Endodermal cell (in vitro differentiated cells): ENCODE results near the gene MAML1. TPM values are rescaled to one million over a fixed set of nuclear protein-coding genes. Genes with fewer than 3 reads are reported as not detected.
A peak's percentile ranks its signal among the peaks of the same experiment; 100 is the strongest.

ENCODE experiments used
- DNase-seq: peaks from one replicate; pipeline ENCODE4 v3.0.0-alpha.2; 2017
- H3K27ac ChIP-seq: 2 replicates; pipeline ENCODE4 v1.5.1; 2013; ENCODE audit warnings: mild to moderate bottlenecking, low read depth, low read length, moderate library complexity
- H3K27me3 ChIP-seq: 2 replicates; pipeline ENCODE4 v1.6.1; 2013; ENCODE audit warnings: mild to moderate bottlenecking, low read length, moderate library complexity; ENCODE audit not compliant: insufficient read depth, control insufficient read depth, poor library complexity, severe bottlenecking
- H3K36me3 ChIP-seq: 2 replicates; pipeline ENCODE4 v1.7.0; 2013; ENCODE audit warnings: mild to moderate bottlenecking, low read length, moderate library complexity; ENCODE audit not compliant: control insufficient read depth, insufficient read depth
- H3K4me1 ChIP-seq: one replicate; pipeline ENCODE4 v1.7.0; 2013; ENCODE audit warnings: low read length; ENCODE audit not compliant: control insufficient read depth, insufficient read depth
- H3K4me3 ChIP-seq: 2 replicates; pipeline ENCODE4 v1.5.1; 2013; ENCODE audit warnings: mild to moderate bottlenecking, low read length, moderate library complexity
- H3K9ac ChIP-seq: 2 replicates; pipeline ENCODE4 v1.6.1; 2013; ENCODE audit warnings: mild to moderate bottlenecking, low read length, moderate library complexity; ENCODE audit not compliant: poor library complexity, severe bottlenecking; ENCODE audit errors: extremely low read depth
- H3K9me3 ChIP-seq: 2 replicates; pipeline ENCODE4 v1.6.1; 2013; ENCODE audit warnings: mild to moderate bottlenecking, low read length, moderate library complexity; ENCODE audit not compliant: control insufficient read depth
- H3K27ac Mint-ChIP-seq: 2 replicates; pipeline ENCODE4 v1.8.0; 2020; ENCODE audit warnings: mixed read lengths
- H3K27me3 Mint-ChIP-seq: 2 replicates; pipeline ENCODE4 v1.8.0; 2021; ENCODE audit warnings: mild to moderate bottlenecking, mixed read lengths; ENCODE audit not compliant: insufficient read depth
- H3K36me3 Mint-ChIP-seq: 2 replicates; pipeline ENCODE4 v1.8.0; 2020; ENCODE audit warnings: low read depth, mixed read lengths
- H3K4me1 Mint-ChIP-seq: 2 replicates; pipeline ENCODE4 v1.8.0; 2020; ENCODE audit warnings: mixed read lengths
- H3K4me3 Mint-ChIP-seq: 2 replicates; pipeline ENCODE4 v1.8.0; 2020; ENCODE audit warnings: mild to moderate bottlenecking, moderate library complexity, mixed read lengths
- H3K9me3 Mint-ChIP-seq: 2 replicates; pipeline ENCODE4 v1.8.0; 2020; ENCODE audit warnings: mild to moderate bottlenecking, mixed read lengths
- WGBS, 2 experiments: methylation state at CpG; one replicate each; pipeline versions ENCODE4 v1.1.5 to v1.1.7; 2013; ENCODE audit warnings: missing lambda C conversion rate in 2 of 2, mixed read lengths in 1 of 2; ENCODE audit not compliant: insufficient coverage in 1 of 2, insufficient read length in 1 of 2; 5-methylcytosine and 5-hydroxymethylcytosine counted together
- total RNA-seq, 2 donors: library from RNA; stranded (reverse); fragmentation: NEBNext Ultra II Directional in 1 of 2; extraction: Animal tissue kit (Norgen Biotek cat#: 25700) in 1 of 2; gene quantifications; 2 replicates in 1 of 2; 3 replicates in 1 of 2; pipeline ENCODE4 v1.2.1, GENCODE V29; 2021
- TF ChIP-seq, protein P1 (sequence below): fragments of 200-600 bp; sonication (generic); conservative IDR thresholded peaks from 2 replicates; pipeline ENCODE4 v1.5.0; 2021; ENCODE audit warnings: antibody characterized with exemption, mild to moderate bottlenecking

Gene MAML1
- total RNA-seq, 2 donors from 2014 or later = 38.9 to 41.4 TPM

DNA sequence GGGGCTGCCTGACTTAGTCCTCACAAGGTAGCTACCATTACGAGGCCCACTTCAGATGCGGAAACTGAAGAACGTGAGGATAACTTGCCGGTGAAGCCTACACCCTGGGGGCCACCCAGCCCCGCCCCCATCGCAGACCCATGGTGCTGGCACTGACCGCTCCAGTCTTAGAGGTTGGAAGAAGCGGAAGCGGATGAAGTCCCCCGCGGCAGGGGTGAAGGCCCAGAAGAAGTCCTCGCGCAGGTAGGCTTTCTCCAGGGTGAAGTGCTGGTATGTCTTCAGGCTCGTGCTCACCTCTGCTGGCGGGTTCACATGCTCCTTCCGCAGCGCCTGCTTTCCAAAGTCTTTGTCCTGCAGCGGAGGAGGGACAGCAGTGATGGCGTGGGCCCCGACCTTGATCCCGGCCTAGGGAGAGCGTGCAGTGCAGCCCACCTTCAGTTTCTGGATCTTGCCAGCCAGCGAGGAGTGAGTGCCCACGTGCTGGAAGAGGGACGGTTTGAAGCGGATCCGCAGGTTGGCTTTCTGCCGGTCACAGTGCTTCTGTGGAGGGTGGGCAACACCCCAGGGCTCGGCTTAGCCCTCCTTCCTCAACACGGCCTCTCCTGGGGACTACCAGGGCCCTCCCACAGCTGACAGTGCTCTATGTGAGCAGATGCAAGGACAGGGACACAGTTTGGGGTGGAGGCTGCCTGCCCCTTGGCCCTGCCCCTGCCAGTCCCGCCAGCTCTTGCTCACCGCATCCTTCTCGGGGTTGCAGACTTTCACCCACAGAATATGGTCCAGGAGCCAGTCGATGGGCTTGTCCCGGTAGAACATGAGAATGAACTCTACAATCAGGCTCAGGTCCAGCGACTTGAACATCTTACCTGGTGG is 66.4 kb downstream of the MAML1 start:
- H3K27ac Mint-ChIP-seq = no peak overlapping the region
- Histone ChIP-seq H3K4me3 (no peak overlapping the region), H3K9ac (no peak overlapping the region)

DNA sequence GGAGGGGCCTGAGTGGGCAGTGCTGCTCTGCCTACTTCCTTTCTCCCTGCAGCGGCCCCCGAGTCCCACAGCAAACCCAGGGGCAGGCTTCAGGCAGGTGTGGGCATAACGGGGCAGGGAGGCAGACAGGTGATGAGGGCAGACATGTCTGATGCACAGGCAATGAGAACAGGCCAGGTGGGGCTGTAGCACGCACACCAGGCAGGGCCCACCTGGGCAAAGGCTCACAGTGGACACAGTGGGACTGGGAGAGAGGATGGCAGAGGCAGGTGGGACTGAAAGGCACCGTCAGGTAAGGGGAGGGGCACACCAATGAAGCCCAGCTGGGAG is 67.0 kb downstream of the MAML1 start:
- Histone ChIP-seq H3K27me3 (no peaks in the 10 kb centered on the region), H3K4me3 (no peak overlapping the region), H3K9me3 (no peaks in the 10 kb centered on the region), H3K4me1 (peaks cover 5% of the 10 kb centered on the region), H3K9ac (no peak overlapping the region), H3K36me3 (peaks cover 47% of the 10 kb centered on the region), H3K27ac (no peak overlapping the region)
- TF ChIP-seq, protein P1, sequence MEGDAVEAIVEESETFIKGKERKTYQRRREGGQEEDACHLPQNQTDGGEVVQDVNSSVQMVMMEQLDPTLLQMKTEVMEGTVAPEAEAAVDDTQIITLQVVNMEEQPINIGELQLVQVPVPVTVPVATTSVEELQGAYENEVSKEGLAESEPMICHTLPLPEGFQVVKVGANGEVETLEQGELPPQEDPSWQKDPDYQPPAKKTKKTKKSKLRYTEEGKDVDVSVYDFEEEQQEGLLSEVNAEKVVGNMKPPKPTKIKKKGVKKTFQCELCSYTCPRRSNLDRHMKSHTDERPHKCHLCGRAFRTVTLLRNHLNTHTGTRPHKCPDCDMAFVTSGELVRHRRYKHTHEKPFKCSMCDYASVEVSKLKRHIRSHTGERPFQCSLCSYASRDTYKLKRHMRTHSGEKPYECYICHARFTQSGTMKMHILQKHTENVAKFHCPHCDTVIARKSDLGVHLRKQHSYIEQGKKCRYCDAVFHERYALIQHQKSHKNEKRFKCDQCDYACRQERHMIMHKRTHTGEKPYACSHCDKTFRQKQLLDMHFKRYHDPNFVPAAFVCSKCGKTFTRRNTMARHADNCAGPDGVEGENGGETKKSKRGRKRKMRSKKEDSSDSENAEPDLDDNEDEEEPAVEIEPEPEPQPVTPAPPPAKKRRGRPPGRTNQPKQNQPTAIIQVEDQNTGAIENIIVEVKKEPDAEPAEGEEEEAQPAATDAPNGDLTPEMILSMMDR = no peak
- Mint-ChIP-seq H3K4me1 (peaks cover 9% of the 10 kb centered on the region), H3K27me3 (no peaks in the 10 kb centered on the region), H3K36me3 (peaks cover 27% of the 10 kb centered on the region), H3K9me3 (no peaks in the 10 kb centered on the region), H3K4me3 (no peak overlapping the region), H3K27ac (no peak overlapping the region)
- WGBS, 2 experiments = 92 to 96% methylated on average over 3 to 5 of the region's 5 CpGs
- no peak for DNase-seq

More for the DNA sequence above, 66.4 kb downstream of the MAML1 start:
- Mint-ChIP-seq H3K4me1 (peaks cover 7% of the 10 kb centered on the region), H3K4me3 (no peak overlapping the region), H3K27me3 (no peaks in the 10 kb centered on the region), H3K9me3 (no peaks in the 10 kb centered on the region), H3K36me3 (peaks cover 27% of the 10 kb centered on the region)
- 95% methylated on average over 33 to 36 of the region's 36 CpGs for WGBS, 2 experiments
- no peaks in the 10 kb centered on the region for H3K27me3 ChIP-seq
- peaks cover 5% of the 10 kb centered on the region for H3K4me1 ChIP-seq
- no peak overlapping the region for H3K27ac ChIP-seq
- peak; percentile 38 for DNase-seq
- no peaks in the 10 kb centered on the region for H3K9me3 ChIP-seq
- H3K36me3 ChIP-seq = peaks cover 47% of the 10 kb centered on the region
- TF ChIP-seq, protein P1 = no peak

DNA sequence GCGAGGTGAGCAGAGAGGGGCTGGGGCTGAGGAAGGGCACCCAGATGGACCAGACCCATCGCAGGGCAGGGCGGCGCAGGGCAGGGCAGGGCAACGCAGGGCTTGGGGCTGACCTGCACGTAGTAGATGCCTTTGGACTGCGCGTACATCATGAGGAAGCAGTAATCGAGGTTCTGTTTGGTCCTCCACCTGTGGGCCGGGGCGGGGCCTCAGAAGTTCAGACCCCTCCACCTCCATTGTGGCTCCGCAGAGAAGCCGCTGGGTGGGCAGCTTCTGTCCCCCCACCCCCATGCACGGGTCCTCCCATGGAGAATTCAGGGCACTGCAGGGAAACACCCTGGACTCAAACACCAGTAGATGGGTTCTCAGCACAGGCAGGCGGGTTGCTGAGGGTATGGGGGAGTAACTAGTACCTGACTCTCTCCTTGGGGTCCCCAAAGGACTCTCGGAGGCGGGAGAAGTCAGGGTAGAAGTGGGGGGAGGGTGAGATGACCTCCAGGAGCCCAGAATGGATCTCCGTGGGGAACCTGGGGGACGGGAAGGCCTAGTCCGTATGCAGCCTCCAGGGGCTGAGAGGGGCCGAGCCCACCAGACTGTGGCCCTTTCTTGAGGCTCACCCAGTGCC is 67.6 kb downstream of the MAML1 start:
- H3K9me3 Mint-ChIP-seq = no peaks in the 10 kb centered on the region
- no peaks in the 10 kb centered on the region for H3K27me3 Mint-ChIP-seq
- TF ChIP-seq, protein P1 = no peak

More for the DNA sequence above, 67.6 kb downstream of the MAML1 start:
- no peak overlapping the region for H3K27ac ChIP-seq
- H3K27ac Mint-ChIP-seq = no peak overlapping the region
- H3K4me1 Mint-ChIP-seq = peaks cover 14% of the 10 kb centered on the region
- no peaks in the 10 kb centered on the region for H3K4me1 ChIP-seq
- WGBS, 2 experiments = 93 to 96% methylated on average over 9 to 21 of the region's 21 CpGs
- H3K27me3 ChIP-seq = no peaks in the 10 kb centered on the region
- H3K9me3 ChIP-seq = no peaks in the 10 kb centered on the region
- no peak overlapping the region for H3K4me3 ChIP-seq
- H3K36me3 Mint-ChIP-seq = peaks cover 27% of the 10 kb centered on the region
- no peak overlapping the region for H3K4me3 Mint-ChIP-seq
- H3K9ac ChIP-seq = no peak overlapping the region
- H3K36me3 ChIP-seq = peaks cover 47% of the 10 kb centered on the region
- no peak for DNase-seq
